NCI-H2196 (cell line): ENCODE data around the gene RARG.
"Not testable (repeated sequence)": the region's sequence is repeated elsewhere in the genome, so short reads cannot be mapped to it uniquely, and the experiment has no call there.

Experiments used
- DNase-seq: peaks from one replicate; lab custom pipeline; 2025; ENCODE audit not compliant: unreplicated experiment; lab: John Stamatoyannopoulos, UW

The RARG gene

GRCh38 chr12:53173085-53173715 is 58.8 kb downstream of the RARG start:
- DNase-seq = no peak

GRCh38 chr12:53172352-53172751 is 59.7 kb downstream of the RARG start:
- DNase-seq = no peak

GRCh38 chr12:53171725-53172329 is 60.2 kb downstream of the RARG start:
- DNase-seq = peak; percentile 62

GRCh38 chr12:53170876-53171724 is 60.9 kb downstream of the RARG start:
- peak; percentile 37 for DNase-seq

- DNase-seq = no peak
These were observed 61.8 kb downstream of the RARG start for GRCh38 chr12:53170215-53170614.

- no peak for DNase-seq
These were observed 62.4 kb downstream of the RARG start for GRCh38 chr12:53169644-53170043.

- no peak for DNase-seq
These were observed 65.2 kb downstream of the RARG start for GRCh38 chr12:53166837-53167236.

- DNase-seq = not testable (repeated sequence)
These were observed 69.0 kb downstream of the RARG start for GRCh38 chr12:53163008-53163407.

GRCh38 chr12:53161119-53161911 is 70.7 kb downstream of the RARG start:
- DNase-seq = no peak

- no peak for DNase-seq
These were observed 71.3 kb downstream of the RARG start for GRCh38 chr12:53160673-53161072.
